Measurements from ENCODE around the gene FAF1.
"Not testable (repeated sequence)": the region's sequence is repeated elsewhere in the genome, so short reads cannot be mapped to it uniquely, and the experiment has no call there.

FAF1 gene

DNA sequence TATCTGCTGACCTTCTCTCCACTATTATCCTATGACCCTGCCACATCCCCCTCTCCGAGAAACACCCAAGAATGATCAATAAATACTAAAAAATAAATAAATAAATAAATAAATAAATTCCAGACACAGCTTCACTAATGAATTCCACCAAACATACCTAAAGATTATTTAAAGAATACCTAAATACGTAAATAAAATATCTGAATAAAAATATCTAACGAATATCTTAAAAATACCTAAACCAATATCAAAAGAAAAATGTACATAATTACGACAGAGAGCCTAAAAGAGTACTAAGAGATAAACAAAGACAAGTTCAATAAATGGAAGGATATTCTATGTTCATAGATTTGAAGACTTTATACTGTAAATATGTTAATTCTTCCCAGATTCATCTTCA, 132.5 kb downstream of the FAF1 start:
- Histone ChIP-seq H3K9ac (ENCODE audit: low read depth, low read length) (no peak overlapping the region), H3K27ac (ENCODE audit: low read depth, low read length) (no peak overlapping the region), H3K27me3 (ENCODE audit: control insufficient read depth, insufficient read depth, low read length) (no peaks in the 10 kb centered on the region), H3K36me3 (ENCODE audit: control insufficient read depth, insufficient read depth, low read length) (no peaks in the 10 kb centered on the region), H3K4me1 (ENCODE audit: control insufficient read depth, insufficient read depth, low read length) (no peaks in the 10 kb centered on the region), H3K4me3 (ENCODE audit: low read depth, low read length) (no peak overlapping the region), H3K9me3 (ENCODE audit: control insufficient read depth, insufficient read depth, low read length) (peaks cover 7% of the 10 kb centered on the region)

DNA sequence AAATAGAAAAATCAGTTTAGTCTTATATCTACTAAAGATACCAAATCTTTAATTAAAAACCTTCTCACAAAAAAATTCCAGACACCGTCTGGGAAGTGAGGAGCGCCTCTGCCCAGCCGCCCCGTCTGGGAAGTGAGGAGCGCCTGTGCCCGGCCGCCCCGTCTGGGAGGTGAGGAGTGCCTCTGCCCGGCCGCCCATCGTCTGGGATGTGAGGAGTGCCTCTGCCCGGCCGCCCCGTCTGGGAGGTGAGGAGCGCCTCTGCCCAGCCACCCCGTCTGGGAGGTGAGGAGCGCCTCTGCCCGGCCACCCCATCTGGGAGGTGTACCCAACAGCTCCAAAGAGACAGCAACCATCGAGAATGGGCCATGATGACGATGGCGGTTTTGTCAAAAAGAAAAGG, 133.3 kb downstream of the FAF1 start:
- not testable (repeated sequence) for H3K36me3 ChIP-seq (ENCODE audit: control insufficient read depth, insufficient read depth, low read length); H3K9ac ChIP-seq (ENCODE audit: low read depth, low read length); H3K9me3 ChIP-seq (ENCODE audit: control insufficient read depth, insufficient read depth, low read length); H3K27ac ChIP-seq (ENCODE audit: low read depth, low read length); H3K4me3 ChIP-seq (ENCODE audit: low read depth, low read length); H3K27me3 ChIP-seq (ENCODE audit: control insufficient read depth, insufficient read depth, low read length); H3K4me1 ChIP-seq (ENCODE audit: control insufficient read depth, insufficient read depth, low read length)

DNA sequence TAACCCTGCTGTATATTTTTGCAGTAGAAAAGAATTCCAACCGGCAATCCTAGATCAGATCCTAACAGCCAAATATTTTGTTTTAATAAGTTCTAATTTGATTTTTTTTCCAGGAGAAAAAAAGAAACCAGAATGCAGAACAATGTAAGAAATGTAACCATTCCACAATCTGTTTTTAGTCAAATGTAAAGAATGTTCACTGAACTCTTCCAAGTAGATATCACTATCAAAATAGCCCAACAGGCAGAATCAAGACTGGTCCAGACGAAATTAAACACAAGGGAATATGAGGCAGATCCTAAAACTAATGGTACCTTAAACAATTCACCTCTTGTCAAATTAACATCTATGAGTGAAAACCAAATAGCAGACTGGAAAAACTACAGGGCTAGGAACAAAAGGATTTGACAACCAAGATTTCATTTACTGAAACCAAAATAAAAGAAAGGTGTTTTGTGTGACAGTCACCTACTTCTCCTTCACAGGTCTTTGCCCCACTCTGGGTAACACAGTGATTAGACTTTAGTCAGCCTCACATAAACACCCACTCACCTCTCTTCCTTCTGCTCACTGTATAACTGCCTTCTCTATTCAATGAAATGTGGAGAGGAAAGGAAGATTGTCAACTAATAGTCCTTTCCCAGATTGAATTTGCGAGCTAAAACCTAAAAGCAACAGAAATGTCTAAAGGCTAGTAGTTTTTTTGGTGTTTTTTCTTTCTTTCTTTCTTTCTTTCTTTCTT, 137.9 kb downstream of the FAF1 start:
- H3K4me1 ChIP-seq (ENCODE audit: control insufficient read depth, insufficient read depth, low read length), result no peaks in the 10 kb centered on the region
- no peak overlapping the region for H3K9ac ChIP-seq (ENCODE audit: low read depth, low read length)
- H3K27ac ChIP-seq (ENCODE audit: low read depth, low read length), result no peak overlapping the region

DNA sequence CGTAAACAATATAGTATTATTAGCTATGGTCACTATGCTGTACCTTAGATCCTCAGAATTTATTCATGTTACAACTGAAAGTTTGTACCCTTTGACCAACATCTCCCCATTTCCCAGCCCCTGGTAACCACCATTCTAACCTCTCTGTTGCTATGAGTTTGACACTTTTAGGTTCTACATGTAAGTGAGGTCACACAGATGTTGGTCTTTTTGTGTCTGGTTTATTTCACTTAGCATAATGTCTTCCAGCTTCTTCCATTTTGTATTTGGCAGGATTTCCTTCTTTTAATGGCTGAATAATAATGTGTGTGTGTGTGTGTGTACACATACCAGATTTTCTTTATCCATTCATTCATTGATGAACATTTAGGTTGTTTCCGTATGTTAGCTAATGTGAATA, 139.5 kb downstream of the FAF1 start:
- Histone ChIP-seq H3K27ac (ENCODE audit: low read depth, low read length) (no peak overlapping the region), H3K4me3 (ENCODE audit: low read depth, low read length) (no peak overlapping the region), H3K4me1 (ENCODE audit: control insufficient read depth, insufficient read depth, low read length) (no peaks in the 10 kb centered on the region), H3K27me3 (ENCODE audit: control insufficient read depth, insufficient read depth, low read length) (no peaks in the 10 kb centered on the region), H3K36me3 (ENCODE audit: control insufficient read depth, insufficient read depth, low read length) (no peaks in the 10 kb centered on the region), H3K9ac (ENCODE audit: low read depth, low read length) (no peak overlapping the region), H3K9me3 (ENCODE audit: control insufficient read depth, insufficient read depth, low read length) (no peaks in the 10 kb centered on the region)

More for the DNA sequence above, 137.9 kb downstream of the FAF1 start:
- Histone ChIP-seq H3K4me3 (ENCODE audit: low read depth, low read length) (no peak overlapping the region), H3K36me3 (ENCODE audit: control insufficient read depth, insufficient read depth, low read length) (no peaks in the 10 kb centered on the region), H3K9me3 (ENCODE audit: control insufficient read depth, insufficient read depth, low read length) (no peaks in the 10 kb centered on the region), H3K27me3 (ENCODE audit: control insufficient read depth, insufficient read depth, low read length) (no peaks in the 10 kb centered on the region)

DNA sequence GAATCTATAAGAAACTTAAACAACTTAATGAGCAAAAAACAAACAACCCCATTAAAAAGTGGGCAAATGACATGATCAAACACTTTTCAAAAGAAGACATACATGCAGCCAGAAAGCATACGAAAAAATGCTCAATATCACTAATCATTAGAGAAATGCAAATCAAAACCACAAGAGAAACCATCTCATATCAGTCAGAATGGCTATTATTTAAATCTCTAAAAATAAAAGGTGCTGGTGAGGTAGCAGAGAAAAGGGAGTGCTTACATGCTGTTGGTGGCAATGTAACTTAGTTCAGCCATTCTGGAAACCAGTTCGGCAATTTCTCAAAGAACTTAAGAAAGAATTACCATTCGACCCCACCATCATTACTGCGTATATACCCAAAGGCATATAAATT, 147.7 kb downstream of the FAF1 start:
- Histone ChIP-seq H3K27me3 (ENCODE audit: control insufficient read depth, insufficient read depth, low read length) (no peaks in the 10 kb centered on the region), H3K27ac (ENCODE audit: low read depth, low read length) (no peak overlapping the region), H3K36me3 (ENCODE audit: control insufficient read depth, insufficient read depth, low read length) (no peaks in the 10 kb centered on the region), H3K9ac (ENCODE audit: low read depth, low read length) (no peak overlapping the region), H3K9me3 (ENCODE audit: control insufficient read depth, insufficient read depth, low read length) (peaks cover 5% of the 10 kb centered on the region; the same call in 1 of the 2 replicates), H3K4me1 (ENCODE audit: control insufficient read depth, insufficient read depth, low read length) (peaks cover 8% of the 10 kb centered on the region; the same call in 1 of the 2 replicates), H3K4me3 (ENCODE audit: low read depth, low read length) (no peak overlapping the region)

DNA sequence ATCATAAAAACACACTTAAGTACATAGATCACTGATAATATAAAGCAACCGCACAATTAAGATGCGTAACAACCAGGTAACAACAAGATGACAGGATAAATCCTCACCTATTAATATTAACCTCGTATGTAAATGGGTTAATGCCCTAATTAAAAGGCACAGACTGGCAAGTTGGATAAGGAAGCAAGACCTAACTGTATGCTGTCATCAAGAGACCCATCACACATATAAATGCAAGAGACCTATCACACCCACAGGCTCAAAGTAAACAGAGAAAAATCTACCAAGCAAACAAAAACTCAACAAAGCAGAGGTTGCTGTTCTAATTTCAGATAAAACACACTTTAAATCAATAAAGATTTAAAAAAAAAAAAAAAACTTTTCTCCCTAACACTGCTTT, 151.8 kb downstream of the FAF1 start:
- Histone ChIP-seq H3K27me3 (ENCODE audit: control insufficient read depth, insufficient read depth, low read length) (no peaks in the 10 kb centered on the region), H3K9me3 (ENCODE audit: control insufficient read depth, insufficient read depth, low read length) (peaks cover 5% of the 10 kb centered on the region; the same call in 1 of the 2 replicates), H3K4me1 (ENCODE audit: control insufficient read depth, insufficient read depth, low read length) (peaks cover 28% of the 10 kb centered on the region), H3K36me3 (ENCODE audit: control insufficient read depth, insufficient read depth, low read length) (no peaks in the 10 kb centered on the region), H3K27ac (ENCODE audit: low read depth, low read length) (no peak overlapping the region), H3K4me3 (ENCODE audit: low read depth, low read length) (no peak overlapping the region), H3K9ac (ENCODE audit: low read depth, low read length) (no peak overlapping the region)

DNA sequence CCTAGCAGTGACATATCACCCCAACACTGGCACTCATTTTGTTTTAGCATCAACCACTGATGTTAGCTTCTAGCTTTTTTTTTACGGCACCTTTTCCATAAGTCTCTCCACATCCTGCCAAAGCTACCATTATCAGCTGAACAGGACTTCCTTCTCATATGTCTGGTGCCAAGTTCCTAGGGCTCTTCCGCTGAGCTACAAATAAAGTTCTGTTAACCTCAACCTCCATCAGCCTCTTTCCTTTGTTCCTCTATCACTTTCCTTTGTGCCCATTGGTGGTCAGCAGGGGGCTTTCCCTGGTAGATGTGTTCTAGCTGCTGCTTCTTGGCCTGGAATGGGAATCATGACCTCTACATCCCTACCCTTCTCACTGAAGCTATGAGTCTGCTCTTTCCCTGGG, 163.8 kb downstream of the FAF1 start:
- Histone ChIP-seq H3K9me3 (ENCODE audit: control insufficient read depth, insufficient read depth, low read length) (no peaks in the 10 kb centered on the region), H3K4me1 (ENCODE audit: control insufficient read depth, insufficient read depth, low read length) (peaks cover 14% of the 10 kb centered on the region), H3K36me3 (ENCODE audit: control insufficient read depth, insufficient read depth, low read length) (no peaks in the 10 kb centered on the region), H3K9ac (ENCODE audit: low read depth, low read length) (no peak overlapping the region), H3K27ac (ENCODE audit: low read depth, low read length) (no peak overlapping the region), H3K27me3 (ENCODE audit: control insufficient read depth, insufficient read depth, low read length) (no peaks in the 10 kb centered on the region), H3K4me3 (ENCODE audit: low read depth, low read length) (no peak overlapping the region)

DNA sequence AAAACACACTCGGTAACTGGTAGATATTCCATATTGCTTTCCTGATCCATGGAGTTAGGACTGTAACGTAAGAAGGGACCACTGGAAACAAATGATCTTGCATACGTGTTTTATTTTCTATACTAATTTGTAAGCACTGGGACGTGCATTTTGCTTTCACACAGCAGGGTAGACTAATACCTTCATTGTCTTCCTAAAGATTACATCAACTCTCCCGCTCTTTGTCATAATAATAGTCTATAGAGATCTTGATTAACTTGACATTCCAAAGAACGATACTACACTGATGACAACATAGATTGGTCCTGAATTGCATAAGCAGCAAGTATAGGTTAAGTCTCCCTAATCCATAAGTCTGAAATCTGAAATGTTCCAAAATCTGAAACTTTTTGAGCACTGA, 166.5 kb downstream of the FAF1 start:
- Histone ChIP-seq H3K9ac (ENCODE audit: low read depth, low read length) (no peak overlapping the region), H3K27ac (ENCODE audit: low read depth, low read length) (peak overlapping the region; percentile 17), H3K4me1 (ENCODE audit: control insufficient read depth, insufficient read depth, low read length) (peaks cover 14% of the 10 kb centered on the region), H3K4me3 (ENCODE audit: low read depth, low read length) (no peak overlapping the region), H3K36me3 (ENCODE audit: control insufficient read depth, insufficient read depth, low read length) (no peaks in the 10 kb centered on the region), H3K9me3 (ENCODE audit: control insufficient read depth, insufficient read depth, low read length) (no peaks in the 10 kb centered on the region), H3K27me3 (ENCODE audit: control insufficient read depth, insufficient read depth, low read length) (no peaks in the 10 kb centered on the region)

DNA sequence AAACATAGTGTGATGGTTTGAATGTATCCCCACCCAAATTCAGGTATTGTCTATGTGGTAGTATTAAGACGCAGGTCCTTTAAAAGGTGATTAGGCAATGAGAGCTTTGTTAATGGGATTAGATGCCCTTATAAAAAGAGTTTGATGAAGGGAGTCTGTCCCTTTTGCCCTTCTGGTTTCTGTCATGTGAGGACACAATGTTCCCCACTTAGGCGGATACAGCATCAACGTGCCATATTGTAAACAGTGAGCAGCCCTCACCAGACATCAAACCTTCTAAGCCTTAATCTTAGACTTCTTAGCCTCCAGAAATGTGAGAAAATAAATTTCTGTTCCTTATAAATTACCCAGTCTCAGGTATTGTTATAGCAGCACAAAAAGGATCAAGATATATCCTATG, 172.8 kb downstream of the FAF1 start:
- Histone ChIP-seq H3K9me3 (ENCODE audit: control insufficient read depth, insufficient read depth, low read length) (no peaks in the 10 kb centered on the region), H3K36me3 (ENCODE audit: control insufficient read depth, insufficient read depth, low read length) (peaks cover 14% of the 10 kb centered on the region; the same call in 1 of the 2 replicates)

DNA sequence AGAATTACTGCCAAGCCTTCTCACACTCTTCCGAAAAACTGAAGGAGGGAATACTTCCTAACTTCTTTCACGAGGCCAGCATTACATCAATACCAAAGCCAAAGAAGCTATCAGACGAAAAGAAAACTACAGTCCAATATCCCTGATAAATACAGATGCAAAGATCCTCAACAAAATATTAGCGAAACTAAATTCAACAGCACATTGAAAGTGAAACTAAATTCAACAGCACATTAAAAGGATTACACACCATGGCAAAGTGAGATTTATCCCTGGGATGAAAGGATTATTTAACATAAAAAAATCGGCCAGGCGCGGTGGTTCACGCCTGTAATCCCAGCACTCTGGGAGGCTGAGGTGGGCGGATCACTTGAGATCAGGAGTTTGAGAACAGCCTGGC, 176.8 kb downstream of the FAF1 start:
- no peak overlapping the region for H3K27ac ChIP-seq (ENCODE audit: low read depth, low read length)
- H3K27me3 ChIP-seq (ENCODE audit: control insufficient read depth, insufficient read depth, low read length), result no peaks in the 10 kb centered on the region
- peaks cover 17% of the 10 kb centered on the region; the same call in 1 of the 2 replicates for H3K36me3 ChIP-seq (ENCODE audit: control insufficient read depth, insufficient read depth, low read length)
- H3K9ac ChIP-seq (ENCODE audit: low read depth, low read length), result no peak overlapping the region
- H3K4me1 ChIP-seq (ENCODE audit: control insufficient read depth, insufficient read depth, low read length), result no peaks in the 10 kb centered on the region
- no peak overlapping the region for H3K4me3 ChIP-seq (ENCODE audit: low read depth, low read length)
- H3K9me3 ChIP-seq (ENCODE audit: control insufficient read depth, insufficient read depth, low read length), result no peaks in the 10 kb centered on the region

More for the DNA sequence above, 172.8 kb downstream of the FAF1 start:
- no peaks in the 10 kb centered on the region for H3K4me1 ChIP-seq (ENCODE audit: control insufficient read depth, insufficient read depth, low read length)
- H3K9ac ChIP-seq (ENCODE audit: low read depth, low read length), result no peak overlapping the region
- no peak overlapping the region for H3K4me3 ChIP-seq (ENCODE audit: low read depth, low read length)
- no peaks in the 10 kb centered on the region for H3K27me3 ChIP-seq (ENCODE audit: control insufficient read depth, insufficient read depth, low read length)
- H3K27ac ChIP-seq (ENCODE audit: low read depth, low read length), result no peak overlapping the region

DNA sequence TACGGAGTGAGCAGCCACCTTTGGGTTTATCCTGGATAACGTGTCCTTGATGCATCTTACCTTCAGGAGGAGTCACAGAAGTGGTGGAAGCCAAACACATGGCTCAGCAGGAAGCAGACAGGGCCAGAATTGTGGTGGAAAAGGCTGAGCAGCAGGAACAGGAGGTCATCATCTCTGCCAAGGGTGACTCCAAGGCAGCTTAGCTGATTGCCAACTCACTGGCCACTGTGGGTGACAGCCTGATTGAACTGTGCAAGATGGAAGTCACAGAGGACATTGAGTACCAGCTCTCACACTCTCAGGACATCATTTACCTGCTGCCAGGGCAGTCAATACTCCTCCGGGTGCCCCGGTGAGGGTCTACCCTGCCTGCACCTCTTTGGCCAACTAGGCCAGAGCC, 179.3 kb downstream of the FAF1 start:
- Histone ChIP-seq H3K4me1 (ENCODE audit: control insufficient read depth, insufficient read depth, low read length) (no peaks in the 10 kb centered on the region), H3K27ac (ENCODE audit: low read depth, low read length) (no peak overlapping the region), H3K9me3 (ENCODE audit: control insufficient read depth, insufficient read depth, low read length) (no peaks in the 10 kb centered on the region), H3K9ac (ENCODE audit: low read depth, low read length) (no peak overlapping the region), H3K27me3 (ENCODE audit: control insufficient read depth, insufficient read depth, low read length) (no peaks in the 10 kb centered on the region), H3K4me3 (ENCODE audit: low read depth, low read length) (no peak overlapping the region), H3K36me3 (ENCODE audit: control insufficient read depth, insufficient read depth, low read length) (peaks cover 3% of the 10 kb centered on the region; the same call in 1 of the 2 replicates)
